Mucosa of descending colon (tissue), 3 donors: Measurements from ENCODE around the gene HARS2. TPM values are rescaled to one million over a fixed set of nuclear protein-coding genes. Genes with fewer than 3 reads are reported as not detected.
"Not testable (repeated sequence)": the region's sequence is repeated elsewhere in the genome, so short reads cannot be mapped to it uniquely, and the experiment has no call there.

Experiments
- ATAC-seq: fragments of 200-7000 bp; cut with Tn5 transposase; one replicate; pipeline ENCODE4 v1.9.1; 2020; ENCODE audit warnings: mild to moderate bottlenecking, moderate library complexity
- DNase-seq, 3 donors: peaks; one replicate each; pipeline ENCODE4 v3.0.0-alpha.2; 2020
- H3K36me3 ChIP-seq: fragments of 200-600 bp; one replicate; pipeline ENCODE4 v1.8.0; 2021; ENCODE audit warnings: low read depth, mild to moderate bottlenecking
- H3K4me1 ChIP-seq: fragments of 200-600 bp; one replicate; pipeline ENCODE4 v1.8.0; 2021; ENCODE audit warnings: low read depth, mild to moderate bottlenecking
- H3K4me3 ChIP-seq: fragments of 200-600 bp; one replicate; pipeline ENCODE4 v1.8.0; 2021; ENCODE audit warnings: mild to moderate bottlenecking
- H3K9me3 ChIP-seq: fragments of 200-600 bp; one replicate; pipeline ENCODE4 v1.8.0; 2021; ENCODE audit warnings: mild to moderate bottlenecking
- CTCF ChIP-seq: fragments of 200-600 bp; IDR thresholded peaks from one replicate; pipeline ENCODE4 v1.8.0; 2022; ENCODE audit warnings: antibody characterized with exemption, mild to moderate bottlenecking
- intact Hi-C, 2 donors: fragments of 100-400 bp; cut with DNase I in 1 of 2; cut with micrococcal nuclease in 1 of 2; formaldehyde crosslinking; loops; one replicate each; pipeline versions ENCODE4 v1.11.0 to v1.11.1; 2022; cut with DNase I, micrococcal nuclease
- total RNA-seq, 3 donors: library from RNA; stranded (reverse); fragmentation: NEBNext Ultra II Directional in 2 of 3; extraction: Animal tissue kit (Norgen Biotek cat#: 25700) in 2 of 3; gene quantifications; one replicate each; pipeline versions ENCODE4 v1.2.1 to v1.2.4, GENCODE V29; 2021 to 2023
- donor health status: DM: no; HTN: no; CAD: no; lungs with moderate emphysema.
- donor health status: DM: no; HTN: no; CAD: no.
- donor health status: DM: no; HTN: yes; CAD: no.

Gene HARS2
- total RNA-seq, 3 donors from 2014 or later = 28.9 to 43.3 (median 39.6) TPM

DNA sequence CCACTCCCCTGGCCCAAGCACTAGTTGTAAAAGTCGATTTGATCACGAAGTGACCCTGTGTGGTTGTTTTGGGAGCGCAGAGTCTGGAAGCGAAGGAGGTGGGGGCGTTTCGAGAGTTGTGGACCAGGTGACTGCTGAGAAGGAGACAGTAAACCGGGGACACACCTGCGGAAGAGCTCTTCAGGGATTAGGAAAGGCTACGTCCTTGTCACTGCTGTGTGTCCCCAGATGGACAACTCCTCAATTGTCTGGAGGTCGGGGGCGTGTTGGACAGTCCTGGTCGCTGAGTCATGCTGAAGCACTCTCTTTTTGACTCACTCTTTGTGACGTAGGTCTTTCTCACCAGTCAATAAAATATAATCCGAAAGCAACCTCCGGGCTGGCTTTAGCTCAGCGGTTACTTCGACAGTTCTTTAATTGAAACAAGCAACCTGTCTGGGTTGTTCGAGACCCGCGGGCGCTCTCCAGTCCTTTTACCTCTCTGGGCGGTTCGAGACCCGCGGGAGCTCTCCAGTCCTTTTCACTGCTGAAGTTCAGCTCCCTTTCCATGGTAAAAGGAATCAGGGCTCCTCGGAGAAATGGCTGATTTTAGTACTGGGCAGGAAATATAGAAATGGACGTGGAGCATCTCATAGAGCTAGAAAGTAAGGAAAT lies 19.8 kb downstream of the HARS2 start:
- Histone ChIP-seq H3K4me3 (peak overlapping the region; percentile 23), H3K9me3 (no peaks in the 10 kb centered on the region), H3K4me1 (no peaks in the 10 kb centered on the region), H3K36me3 (no peaks in the 10 kb centered on the region)
- TF ChIP-seq CTCF = peak; percentile 2
- ATAC-seq = peak; percentile 92
- peak; percentile 88 to 92 (median 88) for DNase-seq
- intact Hi-C loops = loop anchor here in 1 of 2 donors (10.0 kb wide), 1 partner anchor 346 kb away; the partner anchor contains the start of gene SLC4A9

GRCh38 chr5:140711794-140712193 lies 20.5 kb downstream of the HARS2 start:
- DNase-seq (no peak), ATAC-seq (no peak)
- intact Hi-C loops = loop anchor here in 1 of 2 donors (10.0 kb wide), 1 partner anchor 347 kb away; the partner anchor contains the start of gene SLC4A9
- H3K4me1 ChIP-seq = no peaks in the 10 kb centered on the region
- TF ChIP-seq CTCF = no peak
- H3K36me3 ChIP-seq = no peaks in the 10 kb centered on the region
- no peaks in the 10 kb centered on the region for H3K9me3 ChIP-seq
- H3K4me3 ChIP-seq = no peak overlapping the region

DNA sequence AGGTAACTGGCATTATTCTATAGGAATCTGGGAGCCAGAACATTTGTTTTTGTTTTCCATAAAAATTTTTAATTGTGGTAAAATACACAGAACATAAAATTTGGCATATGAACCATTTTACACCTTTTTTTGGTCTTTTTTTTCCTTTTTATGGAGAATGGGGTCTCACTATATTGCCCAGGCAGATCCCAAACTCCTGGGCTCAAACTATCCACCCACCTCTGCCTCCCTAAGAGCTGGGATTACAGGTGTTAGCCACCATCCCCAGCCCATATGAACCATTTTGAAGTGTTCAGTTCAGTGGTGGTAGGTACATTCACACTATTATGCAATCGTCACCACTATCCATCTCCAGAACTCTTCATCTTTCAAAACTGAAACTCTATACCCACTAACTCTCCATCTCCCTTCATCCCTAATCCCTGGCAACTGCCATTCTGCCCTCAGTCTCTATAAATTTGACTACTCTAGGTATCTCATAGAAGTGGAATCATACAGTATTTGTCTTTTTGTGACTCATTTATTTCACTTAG lies 22.4 kb downstream of the HARS2 start:
- ATAC-seq (no peak), DNase-seq (no peak)
- H3K4me1 ChIP-seq = peaks cover 6% of the 10 kb centered on the region
- no peaks in the 10 kb centered on the region for H3K9me3 ChIP-seq
- no peak for TF ChIP-seq CTCF
- H3K36me3 ChIP-seq = no peaks in the 10 kb centered on the region
- no peak overlapping the region for H3K4me3 ChIP-seq
- intact Hi-C loops = loop anchor here in 1 of 2 donors (10.0 kb wide), 1 partner anchor 349 kb away; the partner anchor contains the start of gene SLC4A9

- H3K9me3 ChIP-seq, H3K36me3 ChIP-seq, H3K4me3 ChIP-seq, H3K4me1 ChIP-seq, DNase-seq, ATAC-seq: not testable (repeated sequence)
- intact Hi-C loops = loop anchor here in 1 of 2 donors (10.0 kb wide), 1 partner anchor 351 kb away; the partner anchor contains the start of gene SLC4A9
Observed at GRCh38 chr5:140716238-140716637, 25.0 kb downstream of the HARS2 start.

DNA sequence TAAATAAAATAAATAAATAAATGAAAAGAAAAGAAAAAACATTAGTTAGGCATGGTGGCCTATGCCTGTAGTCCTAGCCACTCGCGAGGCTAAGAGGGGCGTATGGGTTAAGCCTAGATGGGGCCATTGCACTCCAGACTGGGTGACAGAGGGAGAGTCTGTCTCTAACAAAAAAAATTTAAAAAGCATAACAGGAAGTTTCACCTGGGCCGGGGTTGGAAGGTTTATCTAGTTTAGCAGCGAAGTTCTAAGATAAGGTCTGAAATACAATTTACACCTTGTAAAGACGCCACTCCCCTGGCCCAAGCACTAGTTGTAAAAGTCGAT lies 27.0 kb downstream of the HARS2 start:
- Histone ChIP-seq H3K36me3 (no peaks in the 10 kb centered on the region), H3K4me3 (no peak overlapping the region), H3K9me3 (no peaks in the 10 kb centered on the region), H3K4me1 (peaks cover 10% of the 10 kb centered on the region)
- DNase-seq (peak in 1 of 3 donors; percentile 79), ATAC-seq (no peak)
- TF ChIP-seq CTCF = no peak
- intact Hi-C loops = loop anchor here in 1 of 2 donors (10.0 kb wide), 1 partner anchor 353 kb away; the partner anchor contains the start of gene SLC4A9

DNA sequence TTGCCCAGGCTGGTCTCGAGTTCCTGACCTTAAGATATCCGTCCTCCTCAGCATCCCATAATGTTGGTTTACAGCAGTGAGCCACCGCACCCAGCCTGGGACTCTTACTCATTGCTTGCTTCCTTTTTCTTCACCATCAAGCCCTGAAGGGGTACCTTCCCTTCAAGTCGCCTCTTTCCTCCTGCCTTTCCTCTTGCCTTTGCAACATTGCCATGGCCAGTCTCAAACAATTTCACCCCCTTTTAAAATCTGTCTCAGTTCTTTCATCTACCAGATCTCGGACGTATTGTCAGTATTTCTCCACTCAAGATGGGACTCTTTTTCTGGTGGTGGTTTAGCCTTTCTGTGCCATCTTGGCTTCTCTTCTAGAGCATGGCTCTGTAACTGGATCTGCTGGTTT lies 29.5 kb downstream of the HARS2 start:
- H3K9me3 ChIP-seq, H3K4me3 ChIP-seq, ATAC-seq, H3K36me3 ChIP-seq, DNase-seq, intact Hi-C loops, H3K4me1 ChIP-seq: not testable (repeated sequence)

GRCh38 chr5:140721395-140721794 lies 30.1 kb downstream of the HARS2 start:
- DNase-seq, H3K36me3 ChIP-seq, ATAC-seq, H3K9me3 ChIP-seq, H3K4me1 ChIP-seq, H3K4me3 ChIP-seq, intact Hi-C loops: not testable (repeated sequence)
